C4-2B (cell line): ENCODE results near the gene LRRC34.

Experiments used
- H3K27ac ChIP-seq: fragments of 450-650 bp; 2 replicates; pipeline ENCODE4 v1.5.1; 2017
- ZFX ChIP-seq: fragments of 450-650 bp; IDR thresholded peaks from 2 replicates; pipeline ENCODE4 v1.6.1; 2017
- TF ChIP-seq, protein P1 (sequence below): fragments of 450-650 bp; conservative IDR thresholded peaks from 2 replicates; pipeline ENCODE4 v1.5.1; 2017; ENCODE audit warnings: mild to moderate bottlenecking

LRRC34 gene

DNA sequence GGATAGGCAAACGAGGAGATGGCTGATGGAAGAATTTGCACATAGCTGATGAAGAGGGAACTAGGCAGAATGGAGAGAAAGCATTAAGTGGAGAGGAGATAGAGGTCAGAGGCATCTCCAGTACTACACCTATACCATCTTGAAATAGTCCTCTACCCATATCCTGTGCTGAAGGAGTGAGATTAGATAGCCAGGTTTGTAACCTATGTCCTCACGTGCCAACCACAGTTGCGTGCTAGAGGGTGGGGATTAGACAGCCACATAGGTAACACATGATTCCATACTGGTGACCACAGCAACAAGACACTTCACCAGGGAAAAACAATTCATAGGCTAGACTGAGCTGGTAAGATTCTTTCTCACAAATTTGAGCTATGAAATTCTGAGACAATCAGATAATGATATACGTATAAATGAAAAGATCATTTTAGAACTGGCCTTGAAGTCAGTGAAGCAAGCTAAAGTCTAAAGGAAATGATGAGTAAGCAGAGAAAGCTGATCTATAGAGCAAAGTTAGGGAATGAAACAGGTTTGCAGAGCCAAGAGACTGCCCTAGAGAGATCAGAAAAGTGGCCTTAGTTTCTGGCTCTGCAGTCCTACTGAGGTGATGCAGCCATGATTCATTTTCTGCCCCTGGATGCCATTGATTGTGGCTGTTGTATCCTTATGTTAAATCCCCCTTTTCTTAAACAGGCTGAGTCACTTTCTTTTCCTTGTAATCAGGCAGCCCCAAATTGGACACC lies 21.8 kb downstream of the LRRC34 start:
- TF ChIP-seq ZFX, result no peak
- TF ChIP-seq, protein P1, sequence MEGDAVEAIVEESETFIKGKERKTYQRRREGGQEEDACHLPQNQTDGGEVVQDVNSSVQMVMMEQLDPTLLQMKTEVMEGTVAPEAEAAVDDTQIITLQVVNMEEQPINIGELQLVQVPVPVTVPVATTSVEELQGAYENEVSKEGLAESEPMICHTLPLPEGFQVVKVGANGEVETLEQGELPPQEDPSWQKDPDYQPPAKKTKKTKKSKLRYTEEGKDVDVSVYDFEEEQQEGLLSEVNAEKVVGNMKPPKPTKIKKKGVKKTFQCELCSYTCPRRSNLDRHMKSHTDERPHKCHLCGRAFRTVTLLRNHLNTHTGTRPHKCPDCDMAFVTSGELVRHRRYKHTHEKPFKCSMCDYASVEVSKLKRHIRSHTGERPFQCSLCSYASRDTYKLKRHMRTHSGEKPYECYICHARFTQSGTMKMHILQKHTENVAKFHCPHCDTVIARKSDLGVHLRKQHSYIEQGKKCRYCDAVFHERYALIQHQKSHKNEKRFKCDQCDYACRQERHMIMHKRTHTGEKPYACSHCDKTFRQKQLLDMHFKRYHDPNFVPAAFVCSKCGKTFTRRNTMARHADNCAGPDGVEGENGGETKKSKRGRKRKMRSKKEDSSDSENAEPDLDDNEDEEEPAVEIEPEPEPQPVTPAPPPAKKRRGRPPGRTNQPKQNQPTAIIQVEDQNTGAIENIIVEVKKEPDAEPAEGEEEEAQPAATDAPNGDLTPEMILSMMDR, result no peak

DNA sequence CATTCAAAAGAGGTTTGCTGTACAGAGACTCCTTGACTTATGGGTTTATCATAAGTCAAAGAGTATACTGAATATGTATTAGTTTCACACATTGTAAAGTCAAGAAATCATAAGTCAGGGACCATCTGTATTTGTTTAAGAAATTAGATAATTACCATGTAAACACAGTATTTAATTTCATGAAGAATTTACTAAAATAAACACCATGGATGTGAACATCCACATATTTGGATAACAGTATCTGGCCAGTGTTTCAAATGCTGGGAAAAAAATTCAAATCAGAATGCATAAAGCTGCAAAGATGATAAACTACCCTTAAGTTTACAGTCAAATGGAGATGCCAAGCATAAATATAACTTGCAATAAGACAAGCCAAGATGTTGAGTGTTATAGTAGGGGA lies 22.5 kb downstream of the LRRC34 start:
- TF ChIP-seq ZFX, result no peak
- H3K27ac ChIP-seq, result no peak overlapping the region

More for the DNA sequence above, 21.8 kb downstream of the LRRC34 start:
- no peak overlapping the region for H3K27ac ChIP-seq

DNA sequence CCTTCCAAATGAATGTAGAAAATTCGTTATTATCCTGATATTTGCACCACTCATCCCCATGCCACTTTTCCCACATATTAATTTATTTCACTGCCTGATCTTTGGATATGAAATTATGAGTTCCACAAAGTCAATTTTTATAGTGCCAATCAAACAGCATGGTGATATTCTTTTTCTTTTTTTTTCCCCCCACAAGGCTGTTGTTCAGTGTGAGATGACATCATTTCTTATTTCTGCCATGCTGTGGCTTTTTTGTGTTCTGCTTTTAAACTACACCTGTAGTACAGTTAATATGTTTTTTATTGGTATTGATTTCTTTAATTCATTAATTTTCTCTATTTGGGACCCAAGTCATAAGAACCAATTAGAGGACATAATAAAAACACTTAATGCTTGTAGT lies 24.9 kb downstream of the LRRC34 start:
- TF ChIP-seq, protein P1, result no peak
- TF ChIP-seq ZFX, result no peak
- H3K27ac ChIP-seq, result no peak overlapping the region

- no peak overlapping the region for H3K27ac ChIP-seq
- TF ChIP-seq ZFX, result no peak
Observed at GRCh38 chr3:169787120-169787519, 25.6 kb downstream of the LRRC34 start.

DNA sequence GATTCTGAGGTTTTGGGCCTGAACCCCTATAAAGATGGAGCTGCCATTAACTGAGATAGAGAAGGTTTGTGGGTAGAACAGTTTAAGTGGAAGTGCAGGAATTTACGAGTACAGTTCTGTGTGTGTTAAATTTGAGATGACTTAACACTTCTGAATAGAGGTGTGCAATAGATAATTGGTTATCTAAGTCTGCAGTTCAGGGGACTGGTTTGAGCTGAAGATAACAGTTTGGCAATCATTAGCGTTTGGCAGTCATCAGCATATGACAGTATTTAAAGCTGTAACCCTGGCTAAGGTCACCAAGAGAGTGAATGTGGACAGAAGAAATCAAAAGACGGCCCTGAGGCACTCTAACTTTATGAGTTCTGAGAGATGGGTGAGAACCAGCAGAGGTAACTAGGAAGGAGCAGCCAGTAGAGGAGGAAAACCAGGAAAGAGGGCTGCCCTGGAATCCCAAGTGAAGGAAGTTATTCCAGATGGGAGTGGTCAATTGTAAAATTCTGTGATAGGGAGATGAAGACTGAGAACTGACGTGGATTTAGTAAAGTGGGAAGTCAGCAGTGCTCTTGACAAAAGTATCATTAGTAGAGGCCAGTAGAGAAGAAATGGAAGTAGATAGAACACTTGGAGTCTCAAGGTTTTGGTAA lies 31.4 kb downstream of the LRRC34 start:
- no peak overlapping the region for H3K27ac ChIP-seq
- TF ChIP-seq, protein P1, result no peak
- TF ChIP-seq ZFX, result no peak

DNA sequence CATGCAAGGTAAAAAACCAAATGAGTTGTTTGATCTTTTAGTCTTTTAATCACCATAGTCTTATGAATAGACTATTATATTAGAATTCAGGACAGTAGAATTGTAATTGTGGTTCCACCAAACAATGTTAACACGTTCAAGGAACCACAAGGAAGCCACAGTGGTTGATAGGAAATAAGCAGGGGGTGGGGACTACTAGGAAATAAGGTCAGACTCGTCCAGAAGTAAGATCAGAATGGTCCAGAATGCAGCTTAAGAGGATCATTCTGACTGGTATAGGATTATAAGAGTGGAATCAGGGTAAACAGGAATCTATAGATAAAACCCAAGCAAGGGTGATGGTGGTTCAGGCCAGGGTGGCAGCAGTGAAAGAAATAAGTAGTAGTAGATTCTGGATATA lies 32.0 kb downstream of the LRRC34 start:
- TF ChIP-seq, protein P1, result no peak
- no peak for TF ChIP-seq ZFX
- H3K27ac ChIP-seq, result no peak overlapping the region

DNA sequence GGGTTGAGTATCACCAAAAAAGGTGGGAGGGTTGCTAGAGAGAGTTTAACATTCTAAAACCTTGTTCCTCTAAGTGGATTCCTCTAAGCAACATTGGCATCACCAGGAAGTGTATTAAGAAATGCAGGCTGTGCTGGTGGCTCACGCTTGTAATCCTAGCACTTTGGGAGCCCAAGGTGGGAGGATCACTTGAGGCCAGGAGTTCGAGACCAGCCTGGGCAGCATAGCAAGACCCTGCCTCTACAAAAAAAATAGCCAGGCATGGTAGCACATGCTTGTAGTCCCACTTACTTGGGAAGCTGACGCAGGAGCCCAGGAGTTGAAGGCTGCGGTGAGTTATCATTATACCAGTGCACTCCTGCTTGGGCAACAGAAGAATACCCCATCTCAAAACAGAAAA lies 34.9 kb downstream of the LRRC34 start:
- no peak for TF ChIP-seq ZFX
- TF ChIP-seq, protein P1, result no peak
- no peak overlapping the region for H3K27ac ChIP-seq

GRCh38 chr3:169774186-169774585 lies 38.5 kb downstream of the LRRC34 start:
- TF ChIP-seq, protein P1, result no peak
- TF ChIP-seq ZFX, result no peak
- no peak overlapping the region for H3K27ac ChIP-seq
